ENCODE results near the gene TAS2R46.

TAS2R46 gene

DNA sequence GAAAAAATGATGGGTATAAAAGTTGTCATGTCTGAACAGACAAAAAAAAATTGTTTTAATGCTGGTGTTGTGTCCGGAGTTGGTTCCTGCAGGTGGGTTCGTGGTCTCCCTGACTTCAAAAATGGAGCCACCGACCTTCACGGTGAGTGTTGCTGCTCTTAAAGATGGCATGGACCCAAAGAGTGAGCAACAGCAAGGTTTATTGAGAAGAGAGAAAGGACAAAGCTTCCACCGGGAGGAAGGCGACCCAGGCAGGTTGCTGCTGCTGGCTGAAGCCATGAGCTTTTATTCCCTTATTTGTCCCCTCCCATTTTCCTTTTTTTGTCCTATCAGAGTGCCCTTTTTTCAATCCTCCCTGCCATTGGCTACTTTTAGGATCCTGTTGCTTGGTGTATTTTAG lies 30.8 kb downstream of the TAS2R46 start, which contains the start of gene TAS2R31:
Gene TAS2R31 (minus strand): TSS at position 101 of the 400 bp plus-strand sequence. CDS start 72 bp downstream, at position 29.
- no peak for DNase-seq

DNA sequence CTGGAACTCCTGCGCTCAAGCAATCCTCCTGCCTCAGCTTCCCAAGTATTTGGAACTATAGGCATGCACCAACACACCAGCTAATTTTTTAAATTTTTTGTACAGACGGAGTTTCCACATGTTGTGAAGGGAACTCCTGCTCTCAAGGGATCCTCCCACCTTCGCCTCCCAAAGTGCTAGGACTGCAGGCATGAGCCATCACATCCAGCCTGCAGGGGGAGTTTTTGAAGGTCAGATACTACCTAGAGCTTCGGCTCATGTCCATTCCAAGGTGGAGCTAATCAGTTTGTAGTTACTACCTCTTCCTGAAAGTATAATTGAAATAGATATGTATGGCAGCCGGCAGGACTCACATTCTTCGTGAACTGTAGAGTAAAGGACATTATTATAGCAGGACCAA lies 36.0 kb downstream of the TAS2R46 start:
- DNase-seq: no peak

DNA sequence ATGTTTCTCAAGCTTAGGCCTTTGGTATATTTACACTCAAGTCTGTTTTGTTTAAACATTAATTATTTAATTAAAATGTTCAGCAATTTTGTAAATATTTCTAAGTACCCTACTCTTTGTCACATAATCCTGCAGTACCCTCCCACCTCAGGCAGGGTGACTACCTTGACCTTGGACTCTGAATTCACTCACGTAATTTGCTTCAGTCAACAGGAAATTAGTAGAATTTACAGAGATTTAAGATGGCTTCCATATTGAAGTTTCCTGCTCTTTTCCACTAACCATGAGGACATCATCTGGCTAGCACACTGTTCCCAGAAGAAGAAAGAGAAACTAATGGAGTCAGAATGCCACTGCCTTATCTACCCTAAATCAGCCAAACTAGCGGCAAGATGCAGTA lies 38.7 kb downstream of the TAS2R46 start:
- no peak for DNase-seq

DNA sequence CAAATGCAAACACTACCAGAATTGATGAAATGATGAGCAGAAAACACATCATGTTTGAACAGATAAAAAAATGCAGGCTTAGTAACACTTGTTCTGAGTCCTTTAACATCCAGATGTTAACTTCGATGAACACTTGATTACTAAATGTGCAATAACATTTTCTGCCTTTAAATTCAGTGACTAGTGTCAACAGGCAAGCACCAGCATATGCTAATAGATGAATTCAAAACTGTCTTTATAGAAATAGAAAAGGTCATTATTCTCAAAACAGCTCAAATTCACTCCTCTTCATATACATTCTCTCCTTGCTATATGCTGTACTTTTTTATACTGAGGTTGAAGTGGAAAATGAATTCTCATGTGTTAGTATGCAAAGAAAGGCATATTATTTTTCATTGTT lies 39.6 kb downstream of the TAS2R46 start, which contains the start of gene TAS2R19:
Gene TAS2R19 (minus strand): TSS at position 101 of the 400 bp plus-strand sequence. CDS start 49 bp downstream, at position 52.
- no peak for DNase-seq

DNA sequence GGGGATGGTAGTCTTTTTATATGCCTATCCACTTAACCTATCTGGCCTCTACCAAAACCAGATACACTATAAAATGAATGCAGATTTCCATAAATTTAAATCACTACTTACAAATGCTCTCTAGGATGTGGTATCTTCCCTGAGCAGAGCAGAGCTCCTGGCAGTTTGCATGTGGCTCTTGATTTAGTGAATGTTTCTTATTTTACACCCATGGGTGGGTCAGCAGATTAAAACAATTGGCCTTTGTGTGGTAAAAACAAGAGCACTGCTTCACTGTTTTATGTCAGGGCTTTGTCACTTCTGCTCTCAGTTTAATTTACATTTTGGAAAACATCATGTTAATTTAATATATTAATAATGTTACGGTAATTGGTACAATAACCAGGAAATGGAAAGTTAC lies 45.2 kb downstream of the TAS2R46 start:
- DNase-seq: no peak

DNA sequence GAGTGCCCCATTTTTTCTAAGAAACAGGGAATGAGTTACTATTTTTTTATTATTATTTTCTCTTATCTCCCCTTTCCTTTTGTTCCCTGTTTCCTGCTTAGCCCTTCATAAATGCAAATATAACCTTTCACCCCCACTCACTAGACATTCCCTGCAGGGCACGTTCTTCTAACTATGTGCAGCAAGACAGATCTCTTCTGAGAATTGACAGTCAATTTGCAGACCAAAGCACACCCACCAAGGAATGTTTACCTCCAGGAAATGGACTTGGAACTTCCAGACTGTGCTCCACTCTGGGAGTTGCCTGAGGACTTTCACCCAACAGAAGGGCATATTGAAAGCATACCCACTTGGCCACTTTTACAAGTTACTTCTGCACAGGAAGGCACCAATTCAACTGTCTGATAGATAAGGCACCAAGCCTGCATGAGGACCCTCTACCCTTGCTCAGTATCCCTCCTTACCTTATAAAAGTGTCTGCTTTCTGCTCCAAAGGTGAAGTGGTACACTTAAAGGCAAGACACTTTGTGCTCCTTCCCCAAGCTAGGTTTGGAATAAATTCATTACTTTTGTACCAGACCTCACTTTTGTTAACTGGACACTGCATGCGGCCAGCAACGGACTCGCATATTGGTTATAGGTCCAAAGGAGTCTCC lies 46.2 kb downstream of the TAS2R46 start:
- no peak for DNase-seq

DNA sequence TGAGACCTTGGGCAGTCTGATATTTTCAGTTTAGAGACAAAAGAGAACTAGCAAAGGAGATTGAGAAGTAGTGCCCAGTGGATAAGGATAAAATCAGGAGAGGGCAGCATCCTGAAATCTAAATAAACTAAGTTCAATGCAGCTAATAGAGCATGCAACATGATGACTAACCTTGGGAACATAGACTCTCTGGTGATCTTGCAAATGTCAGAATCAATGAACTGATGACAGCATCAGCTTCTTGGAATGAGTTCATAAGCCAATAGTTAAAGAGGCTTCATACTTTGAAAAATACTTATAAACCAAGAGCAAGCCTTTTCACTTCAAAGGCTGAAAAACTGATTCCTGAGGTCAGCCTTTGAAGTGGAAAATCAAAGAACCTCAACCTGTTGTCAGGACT lies 47.9 kb downstream of the TAS2R46 start:
- DNase-seq: no peak

All from activated CD4-positive, CD25-positive, alpha-beta regulatory T cell (primary cell).